Panc1 (cell line): ENCODE data around the gene NTN3. TPM values are rescaled to one million over a fixed set of nuclear protein-coding genes. Genes with fewer than 3 reads are reported as not detected.

ENCODE experiments used
- ATAC-seq: fragments of 200-7000 bp; cut with Tn5 transposase; 2 replicates; pipeline ENCODE4 v1.9.1; 2020; ENCODE audit warnings: mild to moderate bottlenecking, moderate library complexity
- BruUV-seq: library from RNA; stranded (reverse); fragments of 400-500 nt; replicated peaks from 2 replicates; lab custom pipeline; 2021; lab: Mats Ljungman, UMichigan
- CTCF ChIA-PET: fragments of 300-600 bp; sonication (Branson Sonifier 250); formaldehyde crosslinking; loops from one replicate; lab custom pipeline; 2022; ENCODE audit warnings: antibody characterized with exemption; lab: Charles Lee
- POLR2A ChIA-PET: fragments of 300-600 bp; sonication (Branson Sonifier 250); formaldehyde crosslinking; loops from one replicate; lab custom pipeline; 2022; ENCODE audit warnings: antibody characterized with exemption; lab: Charles Lee
- DNase-seq: peaks from one replicate; pipeline ENCODE4 v3.0.0-alpha.2; 2010; ENCODE audit warnings: low read depth, low spot score
- H3K27ac ChIP-seq: 2 replicates; pipeline ENCODE4 v1.5.1; 2011; ENCODE audit warnings: mild to moderate bottlenecking, low read length, inconsistent platforms
- H3K27me3 ChIP-seq: fragments of 200-500 bp; sonication (Bioruptor generic); 2 replicates; pipeline ENCODE4 v1.6.0; 2014; ENCODE audit warnings: low read length, inconsistent platforms; ENCODE audit not compliant: control insufficient read depth, insufficient read depth
- H3K36me3 ChIP-seq: fragments of 200-500 bp; sonication (Bioruptor generic); 2 replicates; pipeline ENCODE4 v1.5.1; 2014; ENCODE audit warnings: inconsistent platforms, mild to moderate bottlenecking, low read length, moderate library complexity; ENCODE audit not compliant: control insufficient read depth, insufficient read depth
- H3K4me1 ChIP-seq: 2 replicates; pipeline ENCODE4 v1.5.1; 2011; ENCODE audit warnings: inconsistent platforms, mild to moderate bottlenecking, low read length, moderate library complexity; ENCODE audit not compliant: control insufficient read depth, insufficient read depth
- H3K4me3 ChIP-seq, 2 experiments: 2 replicates each; pipeline ENCODE4 v1.5.1; 2011 to 2012; ENCODE audit warnings: low read depth in 2 of 2, low read length in 2 of 2, mild to moderate bottlenecking in 2 of 2, inconsistent platforms in 1 of 2, moderate library complexity in 1 of 2
- H3K9me3 ChIP-seq: fragments of 200-500 bp; sonication (Bioruptor generic); 2 replicates; pipeline ENCODE4 v1.5.1; 2014; ENCODE audit warnings: low read depth, mild to moderate bottlenecking, inconsistent platforms, low read length, moderate library complexity; ENCODE audit not compliant: control insufficient read depth, insufficient read depth
- POLR2AphosphoS5 ChIP-seq: IDR thresholded peaks from 2 replicates; pipeline ENCODE4 v1.6.1; 2012; ENCODE audit warnings: mild to moderate bottlenecking, low read depth, low read length, moderate library complexity
- SIN3A ChIP-seq: IDR thresholded peaks from 2 replicates; pipeline ENCODE4 v1.6.1; 2012; ENCODE audit warnings: low read depth, mild to moderate bottlenecking, low read length, moderate library complexity, borderline replicate concordance; ENCODE audit not compliant: insufficient read depth
- TCF7L2 ChIP-seq: IDR thresholded peaks from 2 replicates; pipeline ENCODE4 v1.6.1; 2011; ENCODE audit warnings: mild to moderate bottlenecking, low read depth, low read length, inconsistent platforms
- in situ Hi-C: cut with HindIII; loops from 2 replicates; pipeline ENCODE4 v1.10.0; 2016; ENCODE audit warnings: low sequenced_read_pairs, low pct_unique_long_range_greater_than_20kb
- intact Hi-C: fragments of 100-400 bp; cut with micrococcal nuclease; formaldehyde crosslinking; loops from one replicate; pipeline ENCODE4 v1.10.0; 2022; ENCODE audit not compliant: unreplicated experiment
- total RNA-seq: library from RNA; stranded (reverse); gene quantifications from one replicate; pipeline ENCODE4 v1.2.1, GENCODE V29; 2021; ENCODE audit not compliant: unreplicated experiment
- TF ChIP-seq, protein P1 (sequence below): fragments of 450-650 bp; IDR thresholded peaks from 2 replicates; pipeline ENCODE4 v1.5.1; 2017; ENCODE audit warnings: mild to moderate bottlenecking
- TF ChIP-seq, protein P2 (sequence below), 2 experiments: IDR thresholded peaks; 2 replicates each; pipeline ENCODE4 v1.6.1; 2011 to 2012; ENCODE audit warnings: low read depth in 2 of 2, control low read depth in 1 of 2, low read length in 1 of 2, mild to moderate bottlenecking in 1 of 2, moderate library complexity in 1 of 2; ENCODE audit not compliant: insufficient read depth in 1 of 2

The NTN3 gene
- total RNA-seq, 1 experiment from 2014 or later, result 3.2 TPM

DNA sequence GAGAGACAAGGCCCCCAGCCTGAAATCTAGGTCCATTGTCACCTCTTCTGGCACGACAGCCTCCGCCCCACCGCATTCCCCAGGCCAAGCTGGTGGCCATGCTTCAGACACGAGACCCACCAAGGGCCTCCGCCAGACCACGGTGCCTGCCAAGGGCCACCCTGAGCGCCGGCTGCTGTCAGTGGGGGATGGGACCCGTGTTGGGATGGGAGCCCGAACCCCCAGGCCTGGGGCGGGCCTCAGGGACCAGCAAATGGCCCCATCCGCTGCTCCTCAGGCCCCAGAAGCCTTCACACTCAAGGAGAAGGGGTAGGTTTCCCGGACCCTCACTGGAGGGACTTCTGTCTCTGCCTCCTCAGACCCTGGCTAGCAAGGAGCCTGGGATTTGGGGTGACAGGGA is 10.2 kb upstream of the NTN3 start:
- no peaks in the 10 kb centered on the region for H3K36me3 ChIP-seq
- TF ChIP-seq, protein P1, sequence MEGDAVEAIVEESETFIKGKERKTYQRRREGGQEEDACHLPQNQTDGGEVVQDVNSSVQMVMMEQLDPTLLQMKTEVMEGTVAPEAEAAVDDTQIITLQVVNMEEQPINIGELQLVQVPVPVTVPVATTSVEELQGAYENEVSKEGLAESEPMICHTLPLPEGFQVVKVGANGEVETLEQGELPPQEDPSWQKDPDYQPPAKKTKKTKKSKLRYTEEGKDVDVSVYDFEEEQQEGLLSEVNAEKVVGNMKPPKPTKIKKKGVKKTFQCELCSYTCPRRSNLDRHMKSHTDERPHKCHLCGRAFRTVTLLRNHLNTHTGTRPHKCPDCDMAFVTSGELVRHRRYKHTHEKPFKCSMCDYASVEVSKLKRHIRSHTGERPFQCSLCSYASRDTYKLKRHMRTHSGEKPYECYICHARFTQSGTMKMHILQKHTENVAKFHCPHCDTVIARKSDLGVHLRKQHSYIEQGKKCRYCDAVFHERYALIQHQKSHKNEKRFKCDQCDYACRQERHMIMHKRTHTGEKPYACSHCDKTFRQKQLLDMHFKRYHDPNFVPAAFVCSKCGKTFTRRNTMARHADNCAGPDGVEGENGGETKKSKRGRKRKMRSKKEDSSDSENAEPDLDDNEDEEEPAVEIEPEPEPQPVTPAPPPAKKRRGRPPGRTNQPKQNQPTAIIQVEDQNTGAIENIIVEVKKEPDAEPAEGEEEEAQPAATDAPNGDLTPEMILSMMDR, result no peak
- no peak for TF ChIP-seq SIN3A
- TF ChIP-seq TCF7L2, result no peak
- TF ChIP-seq, protein P2, sequence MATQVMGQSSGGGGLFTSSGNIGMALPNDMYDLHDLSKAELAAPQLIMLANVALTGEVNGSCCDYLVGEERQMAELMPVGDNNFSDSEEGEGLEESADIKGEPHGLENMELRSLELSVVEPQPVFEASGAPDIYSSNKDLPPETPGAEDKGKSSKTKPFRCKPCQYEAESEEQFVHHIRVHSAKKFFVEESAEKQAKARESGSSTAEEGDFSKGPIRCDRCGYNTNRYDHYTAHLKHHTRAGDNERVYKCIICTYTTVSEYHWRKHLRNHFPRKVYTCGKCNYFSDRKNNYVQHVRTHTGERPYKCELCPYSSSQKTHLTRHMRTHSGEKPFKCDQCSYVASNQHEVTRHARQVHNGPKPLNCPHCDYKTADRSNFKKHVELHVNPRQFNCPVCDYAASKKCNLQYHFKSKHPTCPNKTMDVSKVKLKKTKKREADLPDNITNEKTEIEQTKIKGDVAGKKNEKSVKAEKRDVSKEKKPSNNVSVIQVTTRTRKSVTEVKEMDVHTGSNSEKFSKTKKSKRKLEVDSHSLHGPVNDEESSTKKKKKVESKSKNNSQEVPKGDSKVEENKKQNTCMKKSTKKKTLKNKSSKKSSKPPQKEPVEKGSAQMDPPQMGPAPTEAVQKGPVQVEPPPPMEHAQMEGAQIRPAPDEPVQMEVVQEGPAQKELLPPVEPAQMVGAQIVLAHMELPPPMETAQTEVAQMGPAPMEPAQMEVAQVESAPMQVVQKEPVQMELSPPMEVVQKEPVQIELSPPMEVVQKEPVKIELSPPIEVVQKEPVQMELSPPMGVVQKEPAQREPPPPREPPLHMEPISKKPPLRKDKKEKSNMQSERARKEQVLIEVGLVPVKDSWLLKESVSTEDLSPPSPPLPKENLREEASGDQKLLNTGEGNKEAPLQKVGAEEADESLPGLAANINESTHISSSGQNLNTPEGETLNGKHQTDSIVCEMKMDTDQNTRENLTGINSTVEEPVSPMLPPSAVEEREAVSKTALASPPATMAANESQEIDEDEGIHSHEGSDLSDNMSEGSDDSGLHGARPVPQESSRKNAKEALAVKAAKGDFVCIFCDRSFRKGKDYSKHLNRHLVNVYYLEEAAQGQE (IDR thresholded peaks at IDR 0.05; ENCODE audit: insufficient read depth in 1 of 2, low read depth in 2 of 2, low read length in 1 of 2), result no peak
- TF ChIP-seq POLR2AphosphoS5, result no peak
- CTCF ChIA-PET, result no interaction called here
- H3K27ac ChIP-seq, result peak overlapping the region; percentile 84
- in situ Hi-C loops (no loop called here), intact Hi-C loops (no loop called here)
- no peaks in the 10 kb centered on the region for H3K27me3 ChIP-seq
- POLR2A ChIA-PET, result no interaction called here
- no TSS peak for BruUV-seq
- DNase-seq (no peak), ATAC-seq (no peak)
- peak overlapping the region; percentile 61 to 76 for H3K4me3 ChIP-seq
- no peaks in the 10 kb centered on the region for H3K9me3 ChIP-seq
- H3K4me1 ChIP-seq, result peaks cover 23% of the 10 kb centered on the region

DNA sequence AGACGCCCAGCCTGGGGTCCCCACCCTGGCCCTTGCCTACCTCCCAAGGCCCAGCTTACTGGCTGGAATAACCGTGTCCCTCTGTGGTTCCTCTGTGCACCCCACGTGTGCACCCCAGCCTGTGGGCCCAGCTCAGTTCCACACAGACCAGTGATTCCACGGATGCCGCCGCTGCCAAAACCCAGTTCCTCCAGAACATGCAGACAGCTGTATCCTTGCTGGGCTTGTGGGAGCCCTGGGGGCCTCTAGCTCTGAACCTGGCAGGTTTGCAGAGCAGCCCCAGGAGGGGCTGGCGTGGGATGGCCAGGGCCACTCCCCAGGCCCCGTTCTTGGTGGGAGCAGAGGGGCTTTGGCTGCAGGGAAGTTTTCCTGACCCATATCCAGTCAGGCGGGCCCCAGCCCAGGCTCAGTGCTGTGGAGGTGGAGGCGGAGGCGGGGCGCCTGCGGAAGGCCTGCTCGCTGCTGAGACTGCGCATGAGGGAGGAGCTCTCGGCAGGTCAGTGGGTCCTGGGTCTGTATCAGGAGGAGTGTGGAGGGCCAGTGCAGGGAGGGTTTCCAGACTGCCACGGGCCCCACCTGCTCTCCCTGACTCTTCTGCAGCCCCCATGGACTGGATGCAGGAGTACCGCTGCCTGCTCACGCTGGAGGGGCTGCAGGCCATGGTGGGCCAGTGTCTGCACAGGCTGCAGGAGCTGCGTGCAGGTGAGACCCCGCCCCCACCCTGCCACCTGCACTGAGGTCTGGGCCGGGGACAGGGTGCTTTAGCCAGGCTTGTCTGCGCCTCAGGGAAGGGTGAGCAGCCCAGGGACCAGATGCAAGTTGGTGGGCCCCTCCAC is 8.8 kb upstream of the NTN3 start:
- ChIA-PET CTCF (interaction anchor here (0.6 kb wide), 1 partner anchor 125 kb away, joined by 4 read pairs; no protein-coding TSS in a partner anchor), POLR2A (no interaction called here)
- H3K27me3 ChIP-seq, result no peaks in the 10 kb centered on the region

More for the DNA sequence above, 8.8 kb upstream of the NTN3 start:
- no TSS peak for BruUV-seq
- ATAC-seq (no peak), DNase-seq (no peak)
- Histone ChIP-seq H3K27ac (no peak overlapping the region), H3K4me3 (no peak overlapping the region), H3K9me3 (no peaks in the 10 kb centered on the region), H3K4me1 (peaks cover 23% of the 10 kb centered on the region), H3K36me3 (no peaks in the 10 kb centered on the region)
- intact Hi-C loops (no loop called here), in situ Hi-C loops (no loop called here)
- TF ChIP-seq, protein P1, result no peak
- no peak for TF ChIP-seq SIN3A
